GM12872 (cell line): Measurements from ENCODE around the gene GOSR2.

Experiments
- CTCF ChIP-seq: IDR thresholded peaks from 3 replicates; pipeline ENCODE4 v1.5.1; 2011; ENCODE audit warnings: low read depth, mild to moderate bottlenecking, low read length, moderate library complexity; ENCODE audit not compliant: insufficient read depth

GOSR2 gene

GRCh38 chr17:46878055-46878454, 44.9 kb upstream of the GOSR2 start:
- TF ChIP-seq CTCF: no peak

GRCh38 chr17:46879101-46879500, 43.9 kb upstream of the GOSR2 start:
- TF ChIP-seq CTCF: no peak

- no peak for TF ChIP-seq CTCF
Measured at GRCh38 chr17:46881015-46881414, 41.9 kb upstream of the GOSR2 start.

- no peak for TF ChIP-seq CTCF
Measured at GRCh38 chr17:46882666-46883065, 40.3 kb upstream of the GOSR2 start.

- TF ChIP-seq CTCF: no peak
Measured at GRCh38 chr17:46883871-46884520, 39.0 kb upstream of the GOSR2 start.

- TF ChIP-seq CTCF: no peak
Measured at GRCh38 chr17:46884552-46884951, 38.4 kb upstream of the GOSR2 start.

- TF ChIP-seq CTCF: no peak
Measured at GRCh38 chr17:46885415-46886309, 37.3 kb upstream of the GOSR2 start.
